A549 treated with CORT108297 at 1 μM for 4 hours (cell line): ENCODE data around the gene ZNF625. TPM values are rescaled to one million over a fixed set of nuclear protein-coding genes. Genes with fewer than 3 reads are reported as not detected.

Source experiments
- total RNA-seq: library from RNA; stranded (reverse); fragments of 200-300 nt; extraction: Qiagen RNA extraction; gene quantifications from 5 replicates; pipeline ENCODE4 v1.2.3, GENCODE V29; 2022

The ZNF625 gene
- total RNA-seq, result not detected in 5 replicates

GRCh38 chr19:12156223-12157058 lies at the start of gene ZNF625:
ZNF625 (minus strand) TSS chr19:12156734; CDS start chr19:12156558, 176 bp downstream.

GRCh38 chr19:12162882-12163806 lies 6.6 kb upstream of the ZNF625 start, which contains the start of gene ZNF136:
ZNF136 (plus strand) TSS chr19:12163096; CDS start chr19:12163204, 108 bp downstream.

GRCh38 chr19:12139885-12140544 lies 16.5 kb downstream of the ZNF625 start, which contains the start of gene ZNF20:
ZNF20 (minus strand) TSS chr19:12140350; CDS start chr19:12140182, 168 bp downstream.

Other genes starting within 250 kb of the ZNF625 start
- gene ZNF700, start 231.6 kb downstream of the ZNF625 start, total RNA-seq, result 0.26 to 0.55 TPM (median 0.29 TPM) in 5 replicates
- not detected in 5 replicates for gene ZNF763, start 191.7 kb downstream of the ZNF625 start, total RNA-seq
- gene ZNF433, start 121.1 kb downstream of the ZNF625 start, total RNA-seq, result not detected in 5 replicates
- not detected in 5 replicates for gene ZNF878, start 103.8 kb downstream of the ZNF625 start, total RNA-seq
- gene ZNF844, start 92.0 kb downstream of the ZNF625 start, total RNA-seq, result not detected in 5 replicates
- gene ZNF20, start 16.4 kb downstream of the ZNF625 start, total RNA-seq, result 0.12 to 0.37 TPM (median 0.20 TPM) in 5 replicates
- 1.2 to 2.0 TPM (median 1.7 TPM) in 5 replicates for gene ZNF136, start 6.4 kb upstream of the ZNF625 start, total RNA-seq
- gene ZNF44, start 138.1 kb upstream of the ZNF625 start, total RNA-seq, result 0.36 to 1.1 TPM (median 0.61 TPM) in 5 replicates
- not detected in 5 replicates for gene ZNF563, start 176.9 kb upstream of the ZNF625 start, total RNA-seq
- not detected in 5 replicates for gene ZNF442, start 208.9 kb upstream of the ZNF625 start, total RNA-seq
- gene ZNF799, start 244.5 kb upstream of the ZNF625 start, total RNA-seq, result 1.4 to 2.3 TPM (median 1.6 TPM) in 5 replicates